ENCODE results near the gene PCGF3. TPM values are rescaled to one million over a fixed set of nuclear protein-coding genes. Genes with fewer than 3 reads are reported as not detected.

The PCGF3 gene
- total RNA-seq, 1 experiment from 2014 or later = 66.3 TPM

DNA sequence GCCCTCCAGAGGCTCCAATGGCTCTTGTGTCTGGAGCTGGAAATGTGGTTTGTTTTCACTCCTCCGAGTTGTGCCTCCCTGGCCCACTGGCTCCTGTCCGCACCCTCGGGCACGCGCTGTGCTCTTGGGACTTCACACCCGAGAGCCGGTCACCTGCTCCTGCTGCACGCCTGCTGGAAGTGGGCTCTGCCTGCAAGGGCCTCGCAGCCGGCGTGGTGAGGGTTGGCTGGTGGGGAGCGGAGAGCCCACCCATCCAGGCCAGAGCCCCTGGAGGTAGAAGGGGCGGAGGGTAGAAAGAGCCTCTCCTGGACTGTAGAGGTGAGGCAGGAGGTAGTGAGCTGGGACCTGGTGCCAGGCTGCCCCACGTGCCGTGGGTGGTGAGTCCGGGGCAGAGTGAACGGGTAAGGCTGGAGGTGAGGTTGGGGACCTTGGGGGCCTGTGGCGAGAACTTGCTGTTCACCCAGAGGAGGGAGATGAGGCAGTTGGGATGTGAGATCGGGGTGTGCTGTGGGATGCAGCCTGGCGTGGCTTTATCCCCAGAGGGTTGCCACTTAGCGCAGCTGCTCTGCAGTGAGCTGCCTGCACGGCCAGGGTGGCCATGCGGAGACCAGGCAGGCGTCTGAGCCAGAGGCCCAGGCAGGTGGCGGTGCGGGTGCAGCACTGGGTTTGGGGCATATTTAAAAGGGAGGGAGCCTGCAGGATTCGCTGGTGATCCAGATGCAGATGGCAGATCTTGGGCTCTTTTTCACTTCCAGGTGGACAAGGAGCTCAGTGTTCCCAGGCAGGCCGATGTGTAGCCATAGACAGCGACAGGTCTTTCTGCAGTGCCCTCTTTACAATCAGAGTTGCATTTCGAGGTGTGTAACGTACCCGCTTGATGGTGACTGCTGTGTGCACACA is 48.8 kb downstream of the PCGF3 start:
- H3K9me2 ChIP-seq (ENCODE audit: insufficient read depth) = no peaks in the 10 kb centered on the region
- peaks cover 5% of the 10 kb centered on the region for H3K79me2 ChIP-seq (ENCODE audit: insufficient read depth, low read length)
- POLR2A ChIA-PET = no interaction called here
- H3K4me1 ChIP-seq (ENCODE audit: control insufficient read depth in 1 of 2, insufficient read depth in 2 of 2, low read length in 2 of 2) = peaks cover 0 to 4% of the 10 kb centered on the region in 2 experiments; a peak in 1 of 4 replicates
- RAD21 ChIA-PET (ENCODE audit: low non-redundant PET in 1 of 2, low total read pairs in 2 of 2, uncharacterized antibody in 2 of 2, unreplicated experiment in 2 of 2) = no interaction called here
- TF ChIP-seq EZH2 (IDR thresholded peaks at IDR 0.05) = no peak
- TF ChIP-seq CTCF (IDR thresholded peaks at IDR 0.05 in 2 of 3, conservative IDR thresholded peaks at IDR 0.05 in 1 of 3; ENCODE audit: borderline replicate concordance in 1 of 3, insufficient read depth in 1 of 3, low read depth in 2 of 3, low read length in 2 of 3) = no peak
- TF ChIP-seq EGR1 (IDR thresholded peaks at IDR 0.05; ENCODE audit: low read depth) = no peak
- no peak for TF ChIP-seq ZFX (IDR thresholded peaks at IDR 0.05)
- TF ChIP-seq SP1 (IDR thresholded peaks at IDR 0.05; ENCODE audit: low read depth) = no peak
- TF ChIP-seq ELF1 (IDR thresholded peaks at IDR 0.05; ENCODE audit: borderline replicate concordance, low read depth) = no peak
- TF ChIP-seq TCF7L2 (IDR thresholded peaks at IDR 0.05; ENCODE audit: borderline replicate concordance, extremely low read depth, insufficient read depth, insufficient read length) = no peak
- TF ChIP-seq, protein P1, sequence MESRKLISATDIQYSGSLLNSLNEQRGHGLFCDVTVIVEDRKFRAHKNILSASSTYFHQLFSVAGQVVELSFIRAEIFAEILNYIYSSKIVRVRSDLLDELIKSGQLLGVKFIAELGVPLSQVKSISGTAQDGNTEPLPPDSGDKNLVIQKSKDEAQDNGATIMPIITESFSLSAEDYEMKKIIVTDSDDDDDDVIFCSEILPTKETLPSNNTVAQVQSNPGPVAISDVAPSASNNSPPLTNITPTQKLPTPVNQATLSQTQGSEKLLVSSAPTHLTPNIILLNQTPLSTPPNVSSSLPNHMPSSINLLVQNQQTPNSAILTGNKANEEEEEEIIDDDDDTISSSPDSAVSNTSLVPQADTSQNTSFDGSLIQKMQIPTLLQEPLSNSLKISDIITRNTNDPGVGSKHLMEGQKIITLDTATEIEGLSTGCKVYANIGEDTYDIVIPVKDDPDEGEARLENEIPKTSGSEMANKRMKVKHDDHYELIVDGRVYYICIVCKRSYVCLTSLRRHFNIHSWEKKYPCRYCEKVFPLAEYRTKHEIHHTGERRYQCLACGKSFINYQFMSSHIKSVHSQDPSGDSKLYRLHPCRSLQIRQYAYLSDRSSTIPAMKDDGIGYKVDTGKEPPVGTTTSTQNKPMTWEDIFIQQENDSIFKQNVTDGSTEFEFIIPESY (IDR thresholded peaks at IDR 0.05; ENCODE audit: extremely low read depth, insufficient replicate concordance, low read length) = no peak
- no peak for TF ChIP-seq ZNF274 (IDR thresholded peaks at IDR 0.05; ENCODE audit: low read depth, low read length)
- no peak for TF ChIP-seq FOSL1 (IDR thresholded peaks at IDR 0.05; ENCODE audit: low read depth)
- TF ChIP-seq RAD21 (IDR thresholded peaks at IDR 0.05; ENCODE audit: low read depth) = no peak
- TF ChIP-seq, protein P2, sequence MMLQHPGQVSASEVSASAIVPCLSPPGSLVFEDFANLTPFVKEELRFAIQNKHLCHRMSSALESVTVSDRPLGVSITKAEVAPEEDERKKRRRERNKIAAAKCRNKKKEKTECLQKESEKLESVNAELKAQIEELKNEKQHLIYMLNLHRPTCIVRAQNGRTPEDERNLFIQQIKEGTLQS (IDR thresholded peaks at IDR 0.05) = no peak
- no peak for TF ChIP-seq JUND (IDR thresholded peaks at IDR 0.05)
- no peak for TF ChIP-seq CBX3 (IDR thresholded peaks at IDR 0.05; ENCODE audit: low read depth)
- TF ChIP-seq EZH2phosphoT487 (IDR thresholded peaks at IDR 0.05; ENCODE audit: borderline replicate concordance) = no peak
- TF ChIP-seq CEBPB (IDR thresholded peaks at IDR 0.05; ENCODE audit: low read depth) = no peak
- H3K4me2 ChIP-seq (ENCODE audit: low read length) = no peak overlapping the region
- no peak overlapping the region for H3K9ac ChIP-seq (ENCODE audit: low read length)
- no peak overlapping the region for H2AFZ ChIP-seq (ENCODE audit: low read depth, low read length, poor library complexity, severe bottlenecking)
- intact Hi-C loops (cut with micrococcal nuclease) = no loop called here
- no TSS peak for BruUV-seq (replicated peaks)
- H3K36me3 ChIP-seq (ENCODE audit: control insufficient read depth in 1 of 2, insufficient read depth in 2 of 2, low read length in 2 of 2) = peaks cover 5% of the 10 kb centered on the region in 2 experiments; a peak in 3 of 4 replicates
- no peaks in the 10 kb centered on the region for H3K27me3 ChIP-seq (ENCODE audit: insufficient read depth, low read length)
- no peaks in the 10 kb centered on the region for H4K20me1 ChIP-seq (ENCODE audit: insufficient read depth)
- no peak overlapping the region for H3K4me3 ChIP-seq (replicated peaks in 1 of 2; ENCODE audit: low read depth in 1 of 2, low read length in 2 of 2)
- H3K27ac ChIP-seq (ENCODE audit: low read depth, low read length) = no peak overlapping the region
- CTCF ChIA-PET = no interaction called here
- no peak; the same call in 1 of the 2 replicates for ATAC-seq
- DNase-seq (ENCODE audit: low read depth, low spot score) = no peak
- no peaks in the 10 kb centered on the region for H3K9me3 ChIP-seq (ENCODE audit: control insufficient read depth in 1 of 2, insufficient read depth in 1 of 2, low read depth in 1 of 2, low read length in 2 of 2)
